GM12801 (cell line): ENCODE data around the gene GNAS-AS1.

Experiments used
- CTCF ChIP-seq: IDR thresholded peaks from one replicate; pipeline ENCODE4 v1.5.1; 2011; ENCODE audit warnings: control low read depth; ENCODE audit not compliant: insufficient read length; ENCODE audit errors: extremely low read depth

GNAS-AS1 gene

GRCh38 chr20:58876437-58876836 lies 25.7 kb upstream of the GNAS-AS1 start:
- no peak for TF ChIP-seq CTCF

GRCh38 chr20:58875541-58876134 lies 24.9 kb upstream of the GNAS-AS1 start:
- no peak for TF ChIP-seq CTCF

- TF ChIP-seq CTCF = no peak
Observed at GRCh38 chr20:58875111-58875510, 24.4 kb upstream of the GNAS-AS1 start.

GRCh38 chr20:58874469-58874868 lies 23.8 kb upstream of the GNAS-AS1 start:
- TF ChIP-seq CTCF = no peak

GRCh38 chr20:58871533-58872102 lies 20.9 kb upstream of the GNAS-AS1 start:
- no peak for TF ChIP-seq CTCF

GRCh38 chr20:58870293-58871014 lies 19.8 kb upstream of the GNAS-AS1 start:
- no peak for TF ChIP-seq CTCF

DNA sequence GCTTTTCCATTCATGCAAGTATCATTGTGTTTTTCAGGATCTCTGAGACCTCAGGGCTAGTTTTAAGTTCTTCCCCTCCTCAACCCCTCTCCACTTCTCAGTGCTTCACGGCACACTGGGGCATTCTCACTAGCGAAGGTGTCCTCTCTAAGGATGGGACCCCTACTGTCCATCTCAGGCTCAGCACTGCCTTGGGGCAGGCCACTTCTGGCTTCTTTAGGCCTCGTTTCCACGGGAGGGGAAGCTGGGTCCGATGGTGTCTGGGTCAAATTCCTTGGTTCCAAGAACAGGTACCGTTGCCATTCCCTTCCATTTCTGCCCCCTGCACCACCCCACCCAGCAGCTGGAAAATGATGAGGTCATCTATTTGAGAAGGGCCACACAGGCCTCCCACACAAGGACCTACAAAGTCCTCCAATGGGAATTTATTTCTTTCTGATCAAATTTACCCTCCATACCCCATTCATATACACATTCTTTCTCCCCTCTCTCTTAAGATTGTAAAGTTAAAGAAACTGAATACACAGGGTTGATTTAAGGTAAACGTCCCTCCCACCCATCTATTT lies 19.0 kb upstream of the GNAS-AS1 start:
- no peak for TF ChIP-seq CTCF
